ENCODE measurements around the gene RBBP7.

The RBBP7 gene
- 90.7 to 191 (median 147) reads per million in 9 experiments for total RNA-seq

GRCh38 chrX:16870095-16870861, at the start of gene RBBP7:
TSS of gene RBBP7 (minus strand) at chrX:16870362. CDS start at chrX:16870053, 309 bp downstream.
- Mint-ChIP-seq H3K36me3 (ENCODE audit: insufficient read depth) (peaks cover 8% of the 10 kb centered on the region), H3K27me3 (no peaks in the 10 kb centered on the region), H3K4me3 (peak within 1 kb of the TSS; percentile 95 to 96), H3K9me3 (no peaks in the 10 kb centered on the region), H3K4me1 (ENCODE audit: low read depth in 2 of 2) (peaks cover 11 to 22% of the 10 kb centered on the region in 2 donors), H3K27ac (peak within 1 kb of the TSS; percentile 97 to 99)
- peak; percentile 86 to 91 (median 90) for DNase-seq
- ATAC-seq (replicated peaks), result peak; percentile 75

GRCh38 chrX:16918979-16919378, 48.8 kb upstream of the RBBP7 start:
- peaks cover 9 to 10% of the 10 kb centered on the region in 2 donors for H3K27me3 Mint-ChIP-seq
- DNase-seq (no peak), ATAC-seq (replicated peaks) (no peak)
- H3K9me3 Mint-ChIP-seq, result no peaks in the 10 kb centered on the region
- H3K36me3 Mint-ChIP-seq (ENCODE audit: insufficient read depth), result no peaks in the 10 kb centered on the region
- no peak overlapping the region for H3K4me3 Mint-ChIP-seq
- H3K27ac Mint-ChIP-seq, result no peak overlapping the region
- H3K4me1 Mint-ChIP-seq (ENCODE audit: low read depth in 2 of 2), result no peaks in the 10 kb centered on the region

- ATAC-seq (replicated peaks) (no peak), DNase-seq (no peak)
- no peaks in the 10 kb centered on the region for H3K9me3 Mint-ChIP-seq
- no peak overlapping the region for H3K4me3 Mint-ChIP-seq
- peaks cover 6 to 10% of the 10 kb centered on the region in 2 donors for H3K27me3 Mint-ChIP-seq
- no peak overlapping the region for H3K27ac Mint-ChIP-seq
- no peaks in the 10 kb centered on the region for H3K4me1 Mint-ChIP-seq (ENCODE audit: low read depth in 2 of 2)
- H3K36me3 Mint-ChIP-seq (ENCODE audit: insufficient read depth), result no peaks in the 10 kb centered on the region
Observed at GRCh38 chrX:16917120-16917519, 47.0 kb upstream of the RBBP7 start.

- Mint-ChIP-seq H3K36me3 (ENCODE audit: insufficient read depth) (peaks cover under 1% of the 10 kb centered on the region), H3K4me3 (no peak overlapping the region), H3K27me3 (peaks cover under 1 to 4% of the 10 kb centered on the region in 2 donors), H3K4me1 (ENCODE audit: low read depth in 2 of 2) (no peaks in the 10 kb centered on the region), H3K9me3 (no peaks in the 10 kb centered on the region), H3K27ac (no peak overlapping the region)
- ATAC-seq (replicated peaks) (no peak), DNase-seq (no peak)
Observed at GRCh38 chrX:16916561-16916960, 46.4 kb upstream of the RBBP7 start.

- Mint-ChIP-seq H3K4me3 (no peak overlapping the region), H3K9me3 (no peaks in the 10 kb centered on the region), H3K36me3 (ENCODE audit: insufficient read depth) (peaks cover 4% of the 10 kb centered on the region), H3K27me3 (no peaks in the 10 kb centered on the region), H3K4me1 (ENCODE audit: low read depth in 2 of 2) (no peaks in the 10 kb centered on the region), H3K27ac (no peak overlapping the region)
- DNase-seq (no peak), ATAC-seq (replicated peaks) (no peak)
Observed at GRCh38 chrX:16914058-16914457, 43.9 kb upstream of the RBBP7 start.

GRCh38 chrX:16910376-16910775, 40.2 kb upstream of the RBBP7 start:
- DNase-seq (no peak), ATAC-seq (replicated peaks) (no peak)
- H3K4me1 Mint-ChIP-seq (ENCODE audit: low read depth in 2 of 2), result no peaks in the 10 kb centered on the region
- no peaks in the 10 kb centered on the region for H3K9me3 Mint-ChIP-seq
- H3K36me3 Mint-ChIP-seq (ENCODE audit: insufficient read depth), result peaks cover 4% of the 10 kb centered on the region
- no peak overlapping the region for H3K4me3 Mint-ChIP-seq
- H3K27me3 Mint-ChIP-seq, result peaks cover 0 to 2% of the 10 kb centered on the region in 2 donors
- H3K27ac Mint-ChIP-seq, result no peak overlapping the region

GRCh38 chrX:16903274-16904022, 33.3 kb upstream of the RBBP7 start:
- no peaks in the 10 kb centered on the region for H3K4me1 Mint-ChIP-seq (ENCODE audit: low read depth in 2 of 2)

GRCh38 chrX:16897445-16897844, 27.3 kb upstream of the RBBP7 start:
- Mint-ChIP-seq H3K27me3 (peaks cover 1 to 15% of the 10 kb centered on the region in 2 donors), H3K9me3 (no peaks in the 10 kb centered on the region), H3K4me1 (ENCODE audit: low read depth in 2 of 2) (peaks cover 0 to 2% of the 10 kb centered on the region in 2 donors), H3K4me3 (no peak overlapping the region), H3K27ac (no peak overlapping the region), H3K36me3 (ENCODE audit: insufficient read depth) (peaks cover 5% of the 10 kb centered on the region)
- no peak for DNase-seq
- ATAC-seq (replicated peaks), result no peak

More at GRCh38 chrX:16903274-16904022, 33.3 kb upstream of the RBBP7 start:
- Mint-ChIP-seq H3K4me3 (no peak overlapping the region), H3K9me3 (no peaks in the 10 kb centered on the region), H3K36me3 (ENCODE audit: insufficient read depth) (no peaks in the 10 kb centered on the region), H3K27me3 (peaks cover 11 to 37% of the 10 kb centered on the region in 2 donors), H3K27ac (no peak overlapping the region)
- DNase-seq, result no peak
- ATAC-seq (replicated peaks), result no peak

GRCh38 chrX:16892504-16893362, 22.6 kb upstream of the RBBP7 start:
- peaks cover 8% of the 10 kb centered on the region for H3K36me3 Mint-ChIP-seq (ENCODE audit: insufficient read depth)
- H3K4me1 Mint-ChIP-seq (ENCODE audit: low read depth in 2 of 2), result peaks cover 0 to 4% of the 10 kb centered on the region in 2 donors
- no peaks in the 10 kb centered on the region for H3K9me3 Mint-ChIP-seq
- peak overlapping the region in 1 of 2 donors; percentile 65 for H3K27ac Mint-ChIP-seq
- DNase-seq (peak; percentile 39 to 47 (median 42)), ATAC-seq (replicated peaks) (peak; percentile 68)
- no peaks in the 10 kb centered on the region for H3K27me3 Mint-ChIP-seq
- no peak overlapping the region for H3K4me3 Mint-ChIP-seq

- Mint-ChIP-seq H3K27me3 (no peaks in the 10 kb centered on the region), H3K27ac (no peak overlapping the region), H3K4me1 (ENCODE audit: low read depth in 2 of 2) (peaks cover 5% of the 10 kb centered on the region in 2 donors), H3K36me3 (ENCODE audit: insufficient read depth) (peaks cover 3% of the 10 kb centered on the region), H3K9me3 (no peaks in the 10 kb centered on the region), H3K4me3 (no peak overlapping the region)
- DNase-seq (no peak), ATAC-seq (replicated peaks) (no peak)
Observed at GRCh38 chrX:16885628-16886027, 15.5 kb upstream of the RBBP7 start.

GRCh38 chrX:16883487-16883804, 13.3 kb upstream of the RBBP7 start:
- H3K9me3 Mint-ChIP-seq, result no peaks in the 10 kb centered on the region
- no peaks in the 10 kb centered on the region for H3K27me3 Mint-ChIP-seq
- peaks cover 3 to 5% of the 10 kb centered on the region in 2 donors for H3K4me1 Mint-ChIP-seq (ENCODE audit: low read depth in 2 of 2)

GRCh38 chrX:16882702-16883486, 12.7 kb upstream of the RBBP7 start:
- Mint-ChIP-seq H3K36me3 (ENCODE audit: insufficient read depth) (no peaks in the 10 kb centered on the region), H3K27ac (peak overlapping the region in 1 of 2 donors; percentile 41), H3K4me3 (peak overlapping the region; percentile 82 to 83), H3K27me3 (no peaks in the 10 kb centered on the region), H3K9me3 (no peaks in the 10 kb centered on the region), H3K4me1 (ENCODE audit: low read depth in 2 of 2) (peaks cover 3 to 5% of the 10 kb centered on the region in 2 donors)
- ATAC-seq (replicated peaks) (peak; percentile 85), DNase-seq (peak; percentile 47 to 62 (median 57))

More at GRCh38 chrX:16883487-16883804, 13.3 kb upstream of the RBBP7 start:
- H3K4me3 Mint-ChIP-seq, result peak overlapping the region; percentile 82 to 83
- no peaks in the 10 kb centered on the region for H3K36me3 Mint-ChIP-seq (ENCODE audit: insufficient read depth)
- no peak overlapping the region for H3K27ac Mint-ChIP-seq
- ATAC-seq (replicated peaks) (no peak), DNase-seq (no peak)

All from effector memory CD8-positive, alpha-beta T cell (primary cell).